OCI-LY1 (cell line): ENCODE results near the gene BAIAP2.
"Not testable (repeated sequence)": the region's sequence is repeated elsewhere in the genome, so short reads cannot be mapped to it uniquely, and the experiment has no call there.

Experiments used
- H2AFZ ChIP-seq: fragments of 200-600 bp; sonication (generic), shearing (Covaris generic); 2 replicates; pipeline ENCODE4 v1.6.0; 2014; ENCODE audit warnings: antibody characterized with exemption, mild to moderate bottlenecking, low read length
- H3F3A ChIP-seq: fragments of 200-600 bp; sonication (generic), shearing (Covaris generic); 2 replicates; pipeline ENCODE4 v1.6.0; 2014; ENCODE audit warnings: mild to moderate bottlenecking, antibody characterized with exemption, low read length, moderate library complexity; ENCODE audit not compliant: insufficient read depth
- H3K27ac ChIP-seq: fragments of 200-600 bp; sonication (generic); 2 replicates; pipeline ENCODE4 v1.5.1; 2014; ENCODE audit warnings: low read length, mixed run types, mild to moderate bottlenecking, low read depth; ENCODE audit not compliant: poor library complexity, severe bottlenecking
- H3K27me3 ChIP-seq: fragments of 200-600 bp; sonication (generic); 2 replicates; pipeline ENCODE4 v1.6.0; 2014; ENCODE audit warnings: antibody characterized with exemption, mild to moderate bottlenecking, low read length, moderate library complexity; ENCODE audit not compliant: insufficient read depth
- H3K36me3 ChIP-seq: fragments of 200-600 bp; sonication (generic); 2 replicates; pipeline ENCODE4 v1.6.1; 2014; ENCODE audit warnings: mild to moderate bottlenecking, antibody characterized with exemption, low read length, moderate library complexity, mixed read lengths; ENCODE audit not compliant: insufficient read depth
- H3K4me1 ChIP-seq: fragments of 200-600 bp; sonication (generic); 2 replicates; pipeline ENCODE4 v1.5.1; 2014; ENCODE audit warnings: mild to moderate bottlenecking, low read length, moderate library complexity; ENCODE audit not compliant: insufficient read depth, severe bottlenecking
- H3K4me2 ChIP-seq: fragments of 200-600 bp; sonication (generic), shearing (Covaris generic); 2 replicates; pipeline ENCODE4 v1.6.1; 2014; ENCODE audit warnings: low read length
- H3K4me3 ChIP-seq: fragments of 200-600 bp; sonication (generic); 2 replicates; pipeline ENCODE4 v1.5.1; 2014; ENCODE audit warnings: low read length, low read depth, mild to moderate bottlenecking, mixed read lengths; ENCODE audit not compliant: poor library complexity, severe bottlenecking
- H3K79me2 ChIP-seq: fragments of 200-600 bp; shearing (Covaris generic); 2 replicates; pipeline ENCODE4 v1.6.1; 2016; ENCODE audit warnings: mixed run types, low read length, mixed read lengths; ENCODE audit not compliant: insufficient read depth
- H3K9ac ChIP-seq: fragments of 200-600 bp; sonication (generic), shearing (Covaris generic); 2 replicates; pipeline ENCODE4 v1.6.1; 2014; ENCODE audit warnings: mild to moderate bottlenecking, low read length, mixed read lengths
- H3K9me2 ChIP-seq: fragments of 200-600 bp; sonication (generic), shearing (Covaris generic); 2 replicates; pipeline ENCODE4 v1.6.1; 2014; ENCODE audit warnings: low read depth, mild to moderate bottlenecking, low read length, mixed read lengths
- H3K9me3 ChIP-seq: fragments of 200-600 bp; shearing (Covaris generic); 2 replicates; pipeline ENCODE4 v1.6.1; 2014; ENCODE audit warnings: low read length, mixed read lengths
- H4K20me1 ChIP-seq: fragments of 200-600 bp; sonication (generic), shearing (Covaris generic); 2 replicates; pipeline ENCODE4 v1.6.0; 2016; ENCODE audit warnings: mild to moderate bottlenecking, low read length; ENCODE audit not compliant: insufficient read depth
- EZH2 ChIP-seq: fragments of 200-600 bp; sonication (generic), shearing (Covaris generic); IDR thresholded peaks from 2 replicates; pipeline ENCODE4 v1.8.0; 2017; ENCODE audit warnings: borderline replicate concordance, mixed run types, mild to moderate bottlenecking, antibody characterized with exemption, low read length, moderate library complexity, mixed read lengths
- TF ChIP-seq, protein P1 (sequence below): fragments of 200-600 bp; sonication (generic), shearing (Covaris generic); IDR thresholded peaks from 2 replicates; pipeline ENCODE4 v1.5.1; 2017; ENCODE audit warnings: mild to moderate bottlenecking, antibody characterized with exemption, low read length, moderate library complexity, mixed read lengths

The BAIAP2 gene

DNA sequence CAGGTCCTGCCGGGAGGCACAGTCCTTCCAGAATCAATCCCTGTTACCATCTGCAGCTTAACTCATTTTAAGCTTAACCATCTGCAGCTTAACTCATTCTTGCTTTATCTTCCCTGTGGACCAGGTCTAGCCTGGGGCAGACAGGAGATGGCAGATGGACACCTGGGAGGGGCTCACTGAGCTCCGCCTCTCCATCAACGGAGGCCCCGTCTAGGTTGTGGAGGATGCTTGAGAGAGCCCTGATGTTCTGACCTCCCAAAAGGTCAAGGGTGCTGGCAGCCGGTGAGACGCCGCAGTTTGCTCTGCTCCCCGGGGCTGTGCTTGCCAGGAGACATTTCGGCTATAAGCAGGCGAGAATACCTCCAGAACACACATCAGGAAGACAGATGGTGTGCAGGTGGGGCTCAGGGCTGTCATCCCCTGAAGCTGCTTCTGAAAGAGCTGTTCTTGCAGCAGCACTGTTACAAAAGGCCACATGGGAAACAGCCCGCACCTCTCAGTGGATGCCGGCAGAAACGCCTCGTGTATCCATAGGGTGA lies 41.3 kb downstream of the BAIAP2 start:
- Histone ChIP-seq H3K27me3 (no peaks in the 10 kb centered on the region; the same call in 1 of the 2 replicates), H3K27ac (no peak overlapping the region), H3K9me3 (no peaks in the 10 kb centered on the region), H3K36me3 (no peaks in the 10 kb centered on the region), H3K4me2 (no peak overlapping the region), H3F3A (no peaks in the 10 kb centered on the region), H3K9me2 (no peaks in the 10 kb centered on the region), H3K9ac (no peak overlapping the region), H2AFZ (no peak overlapping the region), H3K4me1 (no peaks in the 10 kb centered on the region), H3K79me2 (no peaks in the 10 kb centered on the region), H4K20me1 (no peaks in the 10 kb centered on the region), H3K4me3 (no peak overlapping the region)
- TF ChIP-seq, protein P1, sequence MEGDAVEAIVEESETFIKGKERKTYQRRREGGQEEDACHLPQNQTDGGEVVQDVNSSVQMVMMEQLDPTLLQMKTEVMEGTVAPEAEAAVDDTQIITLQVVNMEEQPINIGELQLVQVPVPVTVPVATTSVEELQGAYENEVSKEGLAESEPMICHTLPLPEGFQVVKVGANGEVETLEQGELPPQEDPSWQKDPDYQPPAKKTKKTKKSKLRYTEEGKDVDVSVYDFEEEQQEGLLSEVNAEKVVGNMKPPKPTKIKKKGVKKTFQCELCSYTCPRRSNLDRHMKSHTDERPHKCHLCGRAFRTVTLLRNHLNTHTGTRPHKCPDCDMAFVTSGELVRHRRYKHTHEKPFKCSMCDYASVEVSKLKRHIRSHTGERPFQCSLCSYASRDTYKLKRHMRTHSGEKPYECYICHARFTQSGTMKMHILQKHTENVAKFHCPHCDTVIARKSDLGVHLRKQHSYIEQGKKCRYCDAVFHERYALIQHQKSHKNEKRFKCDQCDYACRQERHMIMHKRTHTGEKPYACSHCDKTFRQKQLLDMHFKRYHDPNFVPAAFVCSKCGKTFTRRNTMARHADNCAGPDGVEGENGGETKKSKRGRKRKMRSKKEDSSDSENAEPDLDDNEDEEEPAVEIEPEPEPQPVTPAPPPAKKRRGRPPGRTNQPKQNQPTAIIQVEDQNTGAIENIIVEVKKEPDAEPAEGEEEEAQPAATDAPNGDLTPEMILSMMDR = no peak
- no peak for TF ChIP-seq EZH2

DNA sequence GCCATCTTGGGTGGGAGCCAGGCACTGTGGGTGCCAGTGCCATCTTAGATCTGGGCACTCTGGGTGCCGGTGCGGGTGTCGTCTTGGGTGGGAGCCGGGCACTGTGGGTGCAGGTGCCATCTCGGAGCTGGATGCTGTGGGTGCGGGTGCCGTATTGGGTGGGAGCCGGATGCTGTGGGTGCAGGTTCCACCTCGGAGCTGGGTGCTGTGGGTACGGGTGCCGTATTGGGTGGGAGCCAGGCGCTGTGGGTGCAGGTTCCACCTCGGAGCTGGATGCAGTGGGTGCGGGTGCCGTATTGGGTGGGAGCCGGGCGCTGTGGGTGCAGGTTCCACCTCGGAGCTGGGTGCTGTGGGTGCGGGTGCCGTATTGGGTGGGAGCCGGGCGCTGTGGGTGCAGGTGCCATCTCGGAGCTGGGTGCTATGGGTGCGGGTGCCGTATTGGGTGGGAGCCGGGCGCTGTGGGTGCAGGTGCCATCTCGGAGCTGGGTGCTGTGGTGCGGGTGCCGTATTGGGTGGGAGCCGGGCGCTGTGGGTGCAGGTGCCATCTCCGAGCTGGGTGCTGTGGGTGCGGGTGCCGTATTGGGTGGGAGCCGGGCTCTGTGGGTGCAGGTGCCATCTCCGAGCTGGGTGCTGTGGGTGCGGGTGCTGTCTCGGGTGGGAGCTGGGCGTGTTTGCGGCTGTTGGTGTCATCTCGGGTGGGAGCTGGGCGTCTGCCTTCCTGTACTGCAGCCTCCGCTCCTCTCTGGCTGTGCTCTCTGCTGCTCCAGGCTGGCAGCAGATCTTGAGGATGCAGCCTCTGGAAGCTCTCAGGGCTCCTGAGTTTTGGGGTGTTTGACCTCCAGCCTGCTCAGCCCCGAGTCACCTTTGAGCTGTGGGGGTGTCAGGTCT lies 43.3 kb downstream of the BAIAP2 start:
- not testable (repeated sequence) for H3K36me3 ChIP-seq, H3F3A ChIP-seq, H3K9ac ChIP-seq, H3K27ac ChIP-seq, H2AFZ ChIP-seq, H4K20me1 ChIP-seq, H3K4me1 ChIP-seq, H3K4me3 ChIP-seq, H3K79me2 ChIP-seq, H3K27me3 ChIP-seq, H3K9me2 ChIP-seq, H3K9me3 ChIP-seq, H3K4me2 ChIP-seq

DNA sequence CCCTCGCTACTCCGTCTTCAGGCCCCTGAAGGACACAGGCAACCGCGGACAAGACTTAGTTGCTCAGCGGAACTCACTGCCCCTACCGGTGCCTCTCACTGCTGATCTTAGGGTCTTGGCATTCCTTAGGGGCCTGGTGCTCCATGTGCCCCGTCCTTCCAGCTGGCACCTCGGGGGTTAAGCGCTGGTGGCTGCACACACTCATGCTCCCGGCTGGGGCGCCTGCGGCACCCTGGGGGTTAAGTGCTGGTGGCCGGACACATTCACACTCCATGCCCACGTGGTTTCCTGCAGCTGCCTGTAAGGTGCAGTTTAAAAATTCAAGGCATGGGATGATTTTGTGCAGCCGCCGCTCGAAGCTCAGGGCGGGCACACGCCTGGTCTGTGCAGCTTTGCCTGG lies 45.1 kb downstream of the BAIAP2 start:
- Histone ChIP-seq H2AFZ (no peak overlapping the region), H4K20me1 (no peaks in the 10 kb centered on the region), H3K9me3 (no peaks in the 10 kb centered on the region), H3K9ac (no peak overlapping the region), H3K4me1 (no peaks in the 10 kb centered on the region), H3K36me3 (no peaks in the 10 kb centered on the region), H3K27ac (no peak overlapping the region), H3F3A (no peaks in the 10 kb centered on the region), H3K9me2 (no peaks in the 10 kb centered on the region), H3K4me2 (no peak overlapping the region), H3K27me3 (no peaks in the 10 kb centered on the region), H3K4me3 (no peak overlapping the region), H3K79me2 (no peaks in the 10 kb centered on the region)
- TF ChIP-seq, protein P1 = no peak
- TF ChIP-seq EZH2 = no peak
